SK-N-SH treated with all-trans-retinoic acid at 6 μM for 48 hours (cell line): ENCODE measurements around the gene RUBCNL.

ENCODE experiments used
- ATAC-seq: fragments of 200-7000 bp; cut with Tn5 transposase; 3 replicates; pipeline ENCODE4 v1.9.1; 2020; ENCODE audit warnings: mild to moderate bottlenecking, moderate library complexity
- ARNTL ChIP-seq: fragments of 450-650 bp; formaldehyde crosslinking; IDR thresholded peaks from 2 replicates; pipeline ENCODE4 v1.5.0; 2020; ENCODE audit warnings: low read depth, mild to moderate bottlenecking, moderate library complexity, borderline replicate concordance
- BACH2 ChIP-seq: fragments of 250-450 bp; sonication (Bioruptor Pico); IDR thresholded peaks from 2 replicates; pipeline ENCODE4 v1.9.0; 2021; ENCODE audit warnings: mild to moderate bottlenecking, borderline replicate concordance
- CREB5 ChIP-seq: fragments of 250-450 bp; sonication (Bioruptor Pico); IDR thresholded peaks from 2 replicates; pipeline ENCODE4 v1.5.1; 2020; ENCODE audit warnings: low read depth, mild to moderate bottlenecking, moderate library complexity
- CSDC2 ChIP-seq: fragments of 250-450 bp; sonication (Bioruptor Pico); IDR thresholded peaks from 2 replicates; pipeline ENCODE4 v1.5.0; 2020; ENCODE audit warnings: mild to moderate bottlenecking, moderate library complexity
- GLIS3 ChIP-seq: fragments of 250-450 bp; sonication (Bioruptor Pico); IDR thresholded peaks from 2 replicates; pipeline ENCODE4 v1.5.0; 2020; ENCODE audit warnings: mild to moderate bottlenecking, moderate library complexity
- OSR1 ChIP-seq: fragments of 250-450 bp; sonication (Bioruptor Pico); IDR thresholded peaks from 2 replicates; pipeline ENCODE4 v1.8.0; 2022; ENCODE audit warnings: moderate library complexity, mild to moderate bottlenecking, inconsistent platforms
- POU6F1 ChIP-seq: fragments of 250-450 bp; sonication (Bioruptor Pico); IDR thresholded peaks from 2 replicates; pipeline ENCODE4 v1.8.0; 2021; ENCODE audit warnings: low read depth, mild to moderate bottlenecking, moderate library complexity, borderline replicate concordance
- PPARA ChIP-seq: fragments of 250-450 bp; sonication (Bioruptor Pico); IDR thresholded peaks from 2 replicates; pipeline ENCODE4 v1.5.0; 2020; ENCODE audit warnings: mild to moderate bottlenecking, borderline replicate concordance
- RARB ChIP-seq: fragments of 250-450 bp; sonication (Bioruptor Pico); IDR thresholded peaks from 2 replicates; pipeline ENCODE4 v1.8.0; 2021; ENCODE audit warnings: mild to moderate bottlenecking, moderate library complexity
- SNAI2 ChIP-seq: fragments of 250-450 bp; sonication (Bioruptor Pico); IDR thresholded peaks from 2 replicates; pipeline ENCODE4 v1.5.0; 2020; ENCODE audit warnings: mild to moderate bottlenecking, moderate library complexity
- TCF4 ChIP-seq: fragments of 250-450 bp; sonication (Bioruptor Pico); IDR thresholded peaks from 2 replicates; pipeline ENCODE4 v1.8.0; 2021; ENCODE audit warnings: mild to moderate bottlenecking, moderate library complexity, borderline replicate concordance
- TOX ChIP-seq: fragments of 250-450 bp; sonication (Bioruptor Pico); IDR thresholded peaks from 2 replicates; pipeline ENCODE4 v1.8.0; 2021; ENCODE audit warnings: mild to moderate bottlenecking, moderate library complexity, borderline replicate concordance
- ZC3H10 ChIP-seq: fragments of 250-450 bp; sonication (Bioruptor Pico); IDR thresholded peaks from 2 replicates; pipeline ENCODE4 v1.5.1; 2021; ENCODE audit warnings: mild to moderate bottlenecking, moderate library complexity
- ZFP3 ChIP-seq: fragments of 250-450 bp; sonication (Bioruptor Pico); IDR thresholded peaks from 2 replicates; pipeline ENCODE4 v1.5.0; 2020; ENCODE audit warnings: mild to moderate bottlenecking, moderate library complexity
- ZFP30 ChIP-seq: fragments of 450-650 bp; formaldehyde crosslinking; IDR thresholded peaks from 2 replicates; pipeline ENCODE4 v1.5.0; 2022; ENCODE audit warnings: mild to moderate bottlenecking, moderate library complexity
- ZNF565 ChIP-seq: fragments of 450-650 bp; formaldehyde crosslinking; conservative IDR thresholded peaks from 2 replicates; pipeline ENCODE4 v1.5.0; 2020; ENCODE audit warnings: low read depth, mild to moderate bottlenecking, moderate library complexity
- ZNF70 ChIP-seq: fragments of 450-650 bp; formaldehyde crosslinking; IDR thresholded peaks from 2 replicates; pipeline ENCODE4 v1.5.0; 2020; ENCODE audit warnings: mild to moderate bottlenecking, moderate library complexity
- ZNF8 ChIP-seq: fragments of 450-650 bp; formaldehyde crosslinking; IDR thresholded peaks from 2 replicates; pipeline ENCODE4 v1.5.0; 2020; ENCODE audit warnings: mild to moderate bottlenecking, moderate library complexity
- TF ChIP-seq, protein P1 (sequence below): fragments of 250-450 bp; sonication (Bioruptor Pico); IDR thresholded peaks from 2 replicates; pipeline ENCODE4 v1.5.1; 2021; ENCODE audit warnings: mild to moderate bottlenecking, moderate library complexity
- TF ChIP-seq, protein P2 (sequence below): fragments of 250-450 bp; sonication (Bioruptor Pico); IDR thresholded peaks from 2 replicates; pipeline ENCODE4 v1.5.0; 2020; ENCODE audit warnings: mild to moderate bottlenecking, moderate library complexity
- TF ChIP-seq, protein P3 (sequence below): fragments of 250-450 bp; sonication (Bioruptor Pico); IDR thresholded peaks from 2 replicates; pipeline ENCODE4 v1.8.0; 2020; ENCODE audit warnings: mild to moderate bottlenecking, moderate library complexity, borderline replicate concordance

The RUBCNL gene

GRCh38 chr13:46321494-46322225 is 65.4 kb downstream of the RUBCNL start (continued):
- TF ChIP-seq POU6F1 (no peak), ARNTL (no peak), ZFP30 (CRISPR knock-in tag) (no peak), TOX (no peak), ZFP3 (CRISPR knock-in tag) (no peak), CSDC2 (CRISPR knock-in tag) (no peak), ZNF8 (CRISPR knock-in tag) (no peak), BACH2 (CRISPR knock-in tag) (no peak)
- TF ChIP-seq, protein P1, sequence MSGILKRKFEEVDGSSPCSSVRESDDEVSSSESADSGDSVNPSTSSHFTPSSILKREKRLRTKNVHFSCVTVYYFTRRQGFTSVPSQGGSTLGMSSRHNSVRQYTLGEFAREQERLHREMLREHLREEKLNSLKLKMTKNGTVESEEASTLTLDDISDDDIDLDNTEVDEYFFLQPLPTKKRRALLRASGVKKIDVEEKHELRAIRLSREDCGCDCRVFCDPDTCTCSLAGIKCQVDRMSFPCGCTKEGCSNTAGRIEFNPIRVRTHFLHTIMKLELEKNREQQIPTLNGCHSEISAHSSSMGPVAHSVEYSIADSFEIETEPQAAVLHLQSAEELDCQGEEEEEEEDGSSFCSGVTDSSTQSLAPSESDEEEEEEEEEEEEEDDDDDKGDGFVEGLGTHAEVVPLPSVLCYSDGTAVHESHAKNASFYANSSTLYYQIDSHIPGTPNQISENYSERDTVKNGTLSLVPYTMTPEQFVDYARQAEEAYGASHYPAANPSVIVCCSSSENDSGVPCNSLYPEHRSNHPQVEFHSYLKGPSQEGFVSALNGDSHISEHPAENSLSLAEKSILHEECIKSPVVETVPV: no peak

DNA sequence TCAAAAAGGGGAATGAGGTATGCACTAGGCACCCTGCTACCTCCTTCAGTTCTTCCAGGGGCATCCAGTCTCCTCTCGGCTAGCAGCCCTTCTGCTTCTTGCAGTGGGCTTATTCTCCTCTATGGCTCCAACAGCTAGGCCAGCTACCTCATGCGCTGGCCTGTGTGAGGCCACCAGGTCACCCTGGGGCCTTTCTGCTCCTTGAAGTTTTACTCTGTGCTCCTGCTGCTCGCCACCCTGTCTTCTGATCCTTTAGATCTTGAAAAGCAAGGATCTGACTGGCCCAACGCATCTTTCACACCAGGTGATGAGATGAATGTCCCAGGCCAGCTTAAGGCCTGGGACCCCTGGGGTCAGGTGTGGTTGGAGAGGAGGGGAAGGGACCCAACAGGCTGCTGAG is 66.2 kb downstream of the RUBCNL start:
- no peak for ATAC-seq
- TF ChIP-seq ARNTL (no peak), ZC3H10 (CRISPR knock-in tag) (no peak), BACH2 (CRISPR knock-in tag) (no peak), TOX (no peak), TCF4 (CRISPR knock-in tag) (no peak), CREB5 (CRISPR knock-in tag) (no peak), CSDC2 (CRISPR knock-in tag) (no peak), SNAI2 (CRISPR knock-in tag) (no peak), ZFP30 (CRISPR knock-in tag) (no peak), POU6F1 (no peak), RARB (no peak), PPARA (CRISPR knock-in tag) (no peak), ZNF70 (CRISPR knock-in tag) (no peak), ZNF565 (CRISPR knock-in tag) (no peak), GLIS3 (CRISPR knock-in tag) (no peak), OSR1 (CRISPR knock-in tag) (no peak)
- TF ChIP-seq, protein P2, sequence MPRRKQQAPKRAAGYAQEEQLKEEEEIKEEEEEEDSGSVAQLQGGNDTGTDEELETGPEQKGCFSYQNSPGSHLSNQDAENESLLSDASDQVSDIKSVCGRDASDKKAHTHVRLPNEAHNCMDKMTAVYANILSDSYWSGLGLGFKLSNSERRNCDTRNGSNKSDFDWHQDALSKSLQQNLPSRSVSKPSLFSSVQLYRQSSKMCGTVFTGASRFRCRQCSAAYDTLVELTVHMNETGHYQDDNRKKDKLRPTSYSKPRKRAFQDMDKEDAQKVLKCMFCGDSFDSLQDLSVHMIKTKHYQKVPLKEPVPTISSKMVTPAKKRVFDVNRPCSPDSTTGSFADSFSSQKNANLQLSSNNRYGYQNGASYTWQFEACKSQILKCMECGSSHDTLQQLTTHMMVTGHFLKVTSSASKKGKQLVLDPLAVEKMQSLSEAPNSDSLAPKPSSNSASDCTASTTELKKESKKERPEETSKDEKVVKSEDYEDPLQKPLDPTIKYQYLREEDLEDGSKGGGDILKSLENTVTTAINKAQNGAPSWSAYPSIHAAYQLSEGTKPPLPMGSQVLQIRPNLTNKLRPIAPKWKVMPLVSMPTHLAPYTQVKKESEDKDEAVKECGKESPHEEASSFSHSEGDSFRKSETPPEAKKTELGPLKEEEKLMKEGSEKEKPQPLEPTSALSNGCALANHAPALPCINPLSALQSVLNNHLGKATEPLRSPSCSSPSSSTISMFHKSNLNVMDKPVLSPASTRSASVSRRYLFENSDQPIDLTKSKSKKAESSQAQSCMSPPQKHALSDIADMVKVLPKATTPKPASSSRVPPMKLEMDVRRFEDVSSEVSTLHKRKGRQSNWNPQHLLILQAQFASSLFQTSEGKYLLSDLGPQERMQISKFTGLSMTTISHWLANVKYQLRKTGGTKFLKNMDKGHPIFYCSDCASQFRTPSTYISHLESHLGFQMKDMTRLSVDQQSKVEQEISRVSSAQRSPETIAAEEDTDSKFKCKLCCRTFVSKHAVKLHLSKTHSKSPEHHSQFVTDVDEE: no peak
- TF ChIP-seq, protein P3, sequence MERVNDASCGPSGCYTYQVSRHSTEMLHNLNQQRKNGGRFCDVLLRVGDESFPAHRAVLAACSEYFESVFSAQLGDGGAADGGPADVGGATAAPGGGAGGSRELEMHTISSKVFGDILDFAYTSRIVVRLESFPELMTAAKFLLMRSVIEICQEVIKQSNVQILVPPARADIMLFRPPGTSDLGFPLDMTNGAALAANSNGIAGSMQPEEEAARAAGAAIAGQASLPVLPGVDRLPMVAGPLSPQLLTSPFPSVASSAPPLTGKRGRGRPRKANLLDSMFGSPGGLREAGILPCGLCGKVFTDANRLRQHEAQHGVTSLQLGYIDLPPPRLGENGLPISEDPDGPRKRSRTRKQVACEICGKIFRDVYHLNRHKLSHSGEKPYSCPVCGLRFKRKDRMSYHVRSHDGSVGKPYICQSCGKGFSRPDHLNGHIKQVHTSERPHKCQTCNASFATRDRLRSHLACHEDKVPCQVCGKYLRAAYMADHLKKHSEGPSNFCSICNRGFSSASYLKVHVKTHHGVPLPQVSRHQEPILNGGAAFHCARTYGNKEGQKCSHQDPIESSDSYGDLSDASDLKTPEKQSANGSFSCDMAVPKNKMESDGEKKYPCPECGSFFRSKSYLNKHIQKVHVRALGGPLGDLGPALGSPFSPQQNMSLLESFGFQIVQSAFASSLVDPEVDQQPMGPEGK (CRISPR knock-in tag): no peak
- TF ChIP-seq, protein P1: no peak
